H1 (cell line): ENCODE data around the gene NFIX. TPM values are rescaled to one million over a fixed set of nuclear protein-coding genes. Genes with fewer than 3 reads are reported as not detected.

Experiments
- CTCF ChIA-PET: fragments of 300-600 bp; sonication (Branson Sonifier 250); formaldehyde crosslinking; loops from one replicate; lab custom pipeline; 2021; ENCODE audit not compliant: partially characterized antibody; lab: Charles Lee
- POLR2A ChIA-PET: fragments of 300-600 bp; sonication (Branson Sonifier 250); formaldehyde crosslinking; loops from one replicate; lab custom pipeline; 2021; ENCODE audit warnings: inconsistent platforms; ENCODE audit not compliant: partially characterized antibody; lab: Charles Lee
- DNase-seq, 2 experiments: peaks; one replicate each; pipeline versions ENCODE4 v3.0.0 to v3.0.0-alpha.2; 2010 to 2022; ENCODE audit warnings: low spot score in 2 of 2, low read depth in 1 of 2, mixed read lengths in 1 of 2
- FAIRE-seq: peaks from 2 replicates; lab custom pipeline; 2011; peaks lifted over from hg19 to GRCh38; lab: Jason Lieb, UNC
- H2AFZ ChIP-seq: 2 replicates; pipeline ENCODE4 v1.8.1; 2012; ENCODE audit warnings: low read length, inconsistent platforms
- H2AK5ac ChIP-seq: 2 replicates; pipeline ENCODE4 v1.6.1; 2013; ENCODE audit warnings: low read depth, low read length
- H2BK120ac ChIP-seq: replicated peaks from 2 replicates; pipeline ENCODE3; 2013; ENCODE audit warnings: low read depth, low read length, inconsistent platforms
- H2BK12ac ChIP-seq: 2 replicates; pipeline ENCODE4 v1.6.1; 2013; ENCODE audit warnings: low read depth, low read length
- H2BK15ac ChIP-seq: 2 replicates; pipeline ENCODE4 v1.6.1; 2013; ENCODE audit warnings: low read length
- H2BK20ac ChIP-seq: 2 replicates; pipeline ENCODE4 v1.6.1; 2013; ENCODE audit warnings: low read length
- H2BK5ac ChIP-seq: 2 replicates; pipeline ENCODE4 v1.6.1; 2013; ENCODE audit warnings: low read depth, low read length
- H3K14ac ChIP-seq: 2 replicates; pipeline ENCODE4 v1.6.1; 2013; ENCODE audit warnings: inconsistent platforms; ENCODE audit not compliant: insufficient read length
- H3K18ac ChIP-seq: 2 replicates; pipeline ENCODE4 v1.6.1; 2013; ENCODE audit warnings: low read length; ENCODE audit errors: extremely low read depth
- H3K23ac ChIP-seq: 2 replicates; pipeline ENCODE4 v1.6.1; 2013; ENCODE audit warnings: inconsistent platforms; ENCODE audit not compliant: insufficient read length
- H3K23me2 ChIP-seq: 2 replicates; pipeline ENCODE4 v1.6.1; 2013; ENCODE audit warnings: low read depth, low read length
- H3K27ac ChIP-seq: 2 replicates; pipeline ENCODE4 v1.6.1; 2011; ENCODE audit warnings: low read depth, low read length, inconsistent platforms
- H3K27me3 ChIP-seq, 4 experiments: replicated peaks in 1 of 4; 1 replicate in 1 of 4; 2 replicates in 3 of 4; pipeline versions ENCODE4 v1.6.1 to v1.8.1; 2011 to 2013; ENCODE audit warnings: low read length in 3 of 4, mild to moderate bottlenecking in 3 of 4, inconsistent platforms in 2 of 4, mixed read lengths in 2 of 4, moderate library complexity in 1 of 4; ENCODE audit not compliant: control insufficient read depth in 3 of 4, insufficient read depth in 3 of 4; ENCODE audit errors: extremely low read depth in 1 of 4
- H3K36me3 ChIP-seq, 4 experiments: 2 replicates each; pipeline versions ENCODE4 v1.6.1 to v1.8.1; 2011 to 2013; ENCODE audit warnings: mild to moderate bottlenecking in 4 of 4, low read length in 3 of 4, moderate library complexity in 2 of 4, control low read depth in 1 of 4, inconsistent platforms in 1 of 4; ENCODE audit not compliant: insufficient read depth in 4 of 4, control insufficient read depth in 2 of 4
- H3K4ac ChIP-seq: replicated peaks from 2 replicates; pipeline ENCODE3; 2013; ENCODE audit warnings: low read length, low read depth, mixed read lengths, inconsistent platforms; ENCODE audit not compliant: insufficient read length
- H3K4me1 ChIP-seq, 4 experiments: replicated peaks in 1 of 4; 1 replicate in 1 of 4; 2 replicates in 3 of 4; pipeline versions ENCODE4 v1.6.1 to v1.8.1; 2011 to 2013; ENCODE audit warnings: low read length in 3 of 4, inconsistent platforms in 2 of 4, mixed read lengths in 1 of 4; ENCODE audit not compliant: insufficient read depth in 4 of 4, control insufficient read depth in 3 of 4
- H3K4me2 ChIP-seq, 2 experiments: 2 replicates each; pipeline versions ENCODE4 v1.6.1 to v1.8.1; 2011 to 2013; ENCODE audit warnings: low read depth in 2 of 2, low read length in 2 of 2, control low read depth in 1 of 2, inconsistent platforms in 1 of 2, mild to moderate bottlenecking in 1 of 2; ENCODE audit not compliant: insufficient read depth in 1 of 2
- H3K4me3 ChIP-seq, 4 experiments: fragments of 200-600, 300-600 bp in 1 of 4; sonication (generic), shearing (Covaris generic), sonication (Bioruptor Twin) in 1 of 4; 2 replicates each; pipeline versions ENCODE4 v1.5.1 to v1.8.1; 2011 to 2016; ENCODE audit warnings: low read length in 4 of 4, low read depth in 3 of 4, control low read depth in 2 of 4, inconsistent platforms in 2 of 4, mild to moderate bottlenecking in 2 of 4, mixed read lengths in 1 of 4, moderate library complexity in 1 of 4; ENCODE audit not compliant: insufficient read depth in 2 of 4; ENCODE audit errors: extremely low read depth in 1 of 4
- H3K56ac ChIP-seq: replicated peaks from 2 replicates; pipeline ENCODE3; 2013; ENCODE audit warnings: low read depth, mild to moderate bottlenecking, mixed read lengths, low read length, inconsistent platforms; ENCODE audit not compliant: insufficient read length
- H3K79me1 ChIP-seq: 2 replicates; pipeline ENCODE4 v1.6.1; 2013; ENCODE audit warnings: low read depth, low read length, control low read depth
- H3K79me2 ChIP-seq, 2 experiments: 2 replicates each; pipeline versions ENCODE4 v1.6.1 to v1.8.1; 2012 to 2013; ENCODE audit warnings: low read length in 2 of 2, mild to moderate bottlenecking in 2 of 2, inconsistent platforms in 1 of 2; ENCODE audit not compliant: insufficient read depth in 2 of 2, control insufficient read depth in 1 of 2
- H3K9ac ChIP-seq, 4 experiments: replicated peaks in 1 of 4; 1 replicate in 1 of 4; 2 replicates in 3 of 4; pipeline versions ENCODE4 v1.6.1 to v1.8.1; 2011 to 2013; ENCODE audit warnings: low read depth in 3 of 4, low read length in 3 of 4, control low read depth in 2 of 4, mild to moderate bottlenecking in 2 of 4, moderate library complexity in 2 of 4, inconsistent platforms in 1 of 4; ENCODE audit errors: extremely low read depth in 1 of 4
- H3K9me3 ChIP-seq, 2 experiments: 2 replicates each; pipeline versions ENCODE4 v1.6.1 to v1.8.1; 2012 to 2013; ENCODE audit warnings: mild to moderate bottlenecking in 2 of 2, moderate library complexity in 2 of 2, control low read depth in 1 of 2, inconsistent platforms in 1 of 2, low read depth in 1 of 2, low read length in 1 of 2, mixed read lengths in 1 of 2; ENCODE audit not compliant: insufficient read depth in 2 of 2
- H4K20me1 ChIP-seq, 2 experiments: replicated peaks in 1 of 2; 2 replicates each; pipeline versions ENCODE3 to v1.8.1; 2011 to 2013; ENCODE audit warnings: inconsistent platforms in 2 of 2, low read length in 2 of 2, mild to moderate bottlenecking in 1 of 2; ENCODE audit not compliant: insufficient read depth in 2 of 2, control insufficient read depth in 1 of 2
- H4K5ac ChIP-seq: 2 replicates; pipeline ENCODE4 v1.6.1; 2013; ENCODE audit warnings: low read length, low read depth, mixed read lengths, inconsistent platforms; ENCODE audit not compliant: insufficient read length
- H4K8ac ChIP-seq: 2 replicates; pipeline ENCODE4 v1.8.0; 2013; ENCODE audit warnings: mild to moderate bottlenecking, moderate library complexity, low read length, inconsistent platforms; ENCODE audit not compliant: insufficient read depth; ENCODE audit errors: extremely low read depth
- H4K91ac ChIP-seq: replicated peaks from 2 replicates; pipeline ENCODE3; 2013; ENCODE audit warnings: low read length, mixed read lengths, inconsistent platforms; ENCODE audit not compliant: insufficient read length
- CHD1 ChIP-seq: IDR thresholded peaks from 2 replicates; pipeline ENCODE4 v1.6.1; 2012; ENCODE audit warnings: low read depth, low read length, improper control_type of control experiment
- CHD2 ChIP-seq: IDR thresholded peaks from 2 replicates; pipeline ENCODE4 v1.6.1; 2012; ENCODE audit warnings: low read length, improper control_type of control experiment
- EP300 ChIP-seq, 2 experiments: IDR thresholded peaks; 1 replicate in 1 of 2; 2 replicates in 1 of 2; pipeline ENCODE4 v1.6.1; 2011 to 2012; ENCODE audit warnings: low read depth in 2 of 2, low read length in 2 of 2, mild to moderate bottlenecking in 2 of 2, borderline replicate concordance in 1 of 2, inconsistent platforms in 1 of 2, moderate library complexity in 1 of 2
- KDM1A ChIP-seq: fragments of 200-600, 300-600 bp; sonication (generic); IDR thresholded peaks from 2 replicates; pipeline ENCODE4 v1.7.1; 2016; ENCODE audit warnings: mild to moderate bottlenecking, low read length, borderline replicate concordance
- MAFK ChIP-seq: IDR thresholded peaks from 2 replicates; pipeline ENCODE4 v1.6.1; 2012; ENCODE audit warnings: low read depth, mild to moderate bottlenecking, improper control_type of control experiment, low read length
- RBBP5 ChIP-seq: IDR thresholded peaks from 2 replicates; pipeline ENCODE4 v1.7.1; 2012; ENCODE audit warnings: low read depth, mild to moderate bottlenecking, inconsistent platforms, low read length, moderate library complexity, borderline replicate concordance
- RNF2 ChIP-seq: fragments of 200-900, 300-1000 bp; sonication (generic); IDR thresholded peaks from 2 replicates; pipeline ENCODE4 v1.7.1; 2016; ENCODE audit warnings: borderline replicate concordance, low read depth, mild to moderate bottlenecking, antibody characterized with exemption, low read length; ENCODE audit not compliant: poor library complexity, severe bottlenecking; ENCODE audit errors: missing control alignments
- SAP30 ChIP-seq: fragments of 300-600 bp; sonication (generic); IDR thresholded peaks from 2 replicates; pipeline ENCODE4 v1.7.1; 2012; ENCODE audit warnings: low read length, moderate library complexity, mild to moderate bottlenecking, inconsistent platforms; ENCODE audit not compliant: insufficient read depth, insufficient replicate concordance
- SP4 ChIP-seq: IDR thresholded peaks from 2 replicates; pipeline ENCODE4 v1.6.1; 2012; ENCODE audit warnings: low read length, inconsistent platforms
- WGBS, 2 experiments: shearing (Covaris generic) in 1 of 2; methylation state at CpG; one replicate each; pipeline versions ENCODE4 v1.1.6 to v1.1.7; 2013 to 2015; ENCODE audit warnings: low lambda C conversion rate in 2 of 2, mixed read lengths in 2 of 2, inconsistent platforms in 1 of 2, low coverage in 1 of 2, missing lambda C conversion rate in 1 of 2; ENCODE audit not compliant: insufficient replicate concordance in 2 of 2, insufficient coverage in 1 of 2, insufficient read length in 1 of 2; ENCODE audit errors: extremely low coverage in 1 of 2, missing lambda C conversion rate in 1 of 2; 5-methylcytosine and 5-hydroxymethylcytosine counted together
- polyA plus RNA-seq, 7 experiments: library from polyadenylated mRNA; depleted of rRNA in 3 of 7; stranded (reverse) in 5 of 7; unstranded in 2 of 7; fragments of >200 nt in 5 of 7; fragments of 200-250 nt in 2 of 7; gene quantifications; 1 replicate in 5 of 7; 2 replicates in 1 of 7; 4 replicates in 1 of 7; pipeline versions ENCODE4 v1.2.1 to v1.2.3, GENCODE V29; 2011 to 2013; ENCODE audit warnings: missing spikeins in 2 of 7, mixed read lengths in 2 of 7
- total RNA-seq: library from RNA; stranded (reverse); fragmentation: NEBNext Ultra II Directional; extraction: Animal tissue kit (Norgen Biotek cat#: 25700); gene quantifications from 2 replicates; pipeline ENCODE4 v1.2.1, GENCODE V29; 2021

The NFIX gene
- total and polyA plus RNA-seq, 2 of the 8 experiments (the other 6 are each of a cell fraction or from before 2014, with no cell fraction given): 0.03 to 0.20 TPM

- POLR2A ChIA-PET: interaction anchor here (0.8 to 0.9 kb wide), 2 partner anchors 98 to 103 kb away, joined by 3 read pairs; no protein-coding TSS in a partner anchor
- H4K8ac ChIP-seq: no peak overlapping the region
- FAIRE-seq: no peak
Observed at GRCh38 chr19:13050274-13050673, 55.0 kb downstream of the NFIX start.

More at GRCh38 chr19:13050274-13050673, 55.0 kb downstream of the NFIX start:
- Histone ChIP-seq H3K23me2 (peaks cover 6% of the 10 kb centered on the region; the same call in 1 of the 2 replicates), H2BK120ac (no peak overlapping the region), H3K4me2 (no peak overlapping the region; a peak in 1 of 4 replicates), H2BK15ac (no peak overlapping the region), H3K27me3 (peaks cover 72 to 100% (median 94%) of the 10 kb centered on the region in 4 experiments), H3K4me3 (no peak overlapping the region), H2BK5ac (no peak overlapping the region), H2AFZ (no peak overlapping the region), H3K9ac (no peak overlapping the region), H3K27ac (no peak overlapping the region), H3K36me3 (no peaks in the 10 kb centered on the region), H3K4me1 (peaks cover 4 to 30% (median 25%) of the 10 kb centered on the region in 4 experiments), H3K56ac (no peak overlapping the region), H3K23ac (no peak overlapping the region)
- CTCF ChIA-PET: interaction anchor here (1.1 to 48.8 kb wide), 6 partner anchors 0 to 85 kb away, joined by 3 to 1145 read pairs (median 382); no protein-coding TSS in a partner anchor
- 82% methylated on average over 4 of the region's 4 CpGs; no CpG with 5 or more reads in 1 of the 2 experiments for WGBS, 2 experiments
- DNase-seq: no peak
- TF ChIP-seq MAFK: no peak
- no peak for TF ChIP-seq CHD1
- TF ChIP-seq CHD2: no peak
- TF ChIP-seq SP4: no peak
- TF ChIP-seq RBBP5: no peak
- TF ChIP-seq RNF2: no peak
- TF ChIP-seq SAP30: no peak
- no peak for TF ChIP-seq KDM1A
- TF ChIP-seq EP300 (IDR thresholded peaks at IDR 0.05; ENCODE audit: borderline replicate concordance in 1 of 2, low read depth in 2 of 2, low read length in 2 of 2): no peak
- TF ChIP-seq, all 59 proteins: peak for 0
- H3K4ac ChIP-seq: no peak overlapping the region
- no peak overlapping the region for H2BK12ac ChIP-seq
- H4K20me1 ChIP-seq: peaks cover 18 to 19% of the 10 kb centered on the region in 2 experiments
- no peak overlapping the region for H2BK20ac ChIP-seq
- H4K91ac ChIP-seq: no peak overlapping the region
- H2AK5ac ChIP-seq: no peak overlapping the region
- no peak overlapping the region for H4K5ac ChIP-seq
- H3K18ac ChIP-seq: no peak overlapping the region
- H3K79me2 ChIP-seq: no peaks in the 10 kb centered on the region
- H3K79me1 ChIP-seq: no peaks in the 10 kb centered on the region
- H3K14ac ChIP-seq: no peak overlapping the region
- H3K9me3 ChIP-seq: no peaks in the 10 kb centered on the region
